HFF-Myc (cell line): ENCODE measurements around the gene TBC1D5.
"Not testable (repeated sequence)": the region's sequence is repeated elsewhere in the genome, so short reads cannot be mapped to it uniquely, and the experiment has no call there.

Experiments used
- DNase-seq: peaks from one replicate; pipeline ENCODE4 v3.0.0-alpha.2; 2011; ENCODE audit warnings: low read depth; ENCODE audit errors: extremely low read depth
- H3K4me3 ChIP-seq: replicated peaks from 2 replicates; pipeline ENCODE4 v1.5.1; 2011; ENCODE audit warnings: low read depth, mild to moderate bottlenecking, control low read depth, low read length
- CTCF ChIP-seq: IDR thresholded peaks from 2 replicates; pipeline ENCODE4 v1.5.1; 2012; ENCODE audit warnings: mild to moderate bottlenecking, low read depth, low read length, control low read depth; ENCODE audit errors: missing control alignments

TBC1D5 gene

GRCh38 chr3:17623464-17623863 lies 119.0 kb downstream of the TBC1D5 start:
- no peak overlapping the region for H3K4me3 ChIP-seq
- DNase-seq, result no peak
- TF ChIP-seq CTCF, result no peak

DNA sequence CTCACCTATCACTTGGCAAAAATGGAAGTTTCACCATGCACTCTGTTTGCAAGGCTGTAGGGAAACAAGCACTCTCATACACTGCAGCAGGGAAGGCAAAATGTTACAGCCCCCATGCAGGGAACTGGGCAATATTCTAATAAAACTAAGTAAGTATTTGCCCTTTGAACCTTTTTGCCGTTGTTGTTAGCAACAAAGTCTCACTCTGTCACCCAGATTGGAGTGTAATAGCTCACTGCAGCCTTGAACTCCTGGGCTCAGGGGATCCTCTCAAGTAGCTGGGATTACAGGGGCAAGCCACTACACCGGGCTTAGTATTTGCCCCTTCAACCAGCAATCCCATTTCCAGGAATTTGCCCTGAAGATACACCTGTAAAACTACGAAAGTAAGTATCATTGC lies 122.5 kb downstream of the TBC1D5 start:
- H3K4me3 ChIP-seq, result no peak overlapping the region
- DNase-seq, result no peak
- no peak for TF ChIP-seq CTCF

- H3K4me3 ChIP-seq, DNase-seq: not testable (repeated sequence)
These were observed 129.4 kb downstream of the TBC1D5 start for GRCh38 chr3:17613017-17613416.

DNA sequence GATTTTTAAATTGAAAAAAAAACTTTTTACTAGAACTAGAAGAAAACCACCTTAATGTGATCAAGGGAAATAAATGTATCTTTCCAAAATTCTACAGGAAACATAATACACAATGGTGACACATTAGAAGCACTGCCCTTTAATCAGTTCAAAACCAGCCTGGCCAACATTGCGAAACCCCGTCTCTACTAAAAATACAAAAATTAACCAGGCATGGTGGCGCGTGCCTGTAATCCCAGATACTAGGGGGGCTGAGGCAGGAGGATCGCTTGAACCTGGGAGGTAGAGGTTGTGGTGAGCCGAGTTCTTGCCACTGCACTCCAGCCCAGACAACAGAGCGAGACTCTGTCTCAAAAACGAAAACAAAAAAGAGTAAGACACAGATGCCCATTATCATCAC lies 134.5 kb downstream of the TBC1D5 start:
- no peak for TF ChIP-seq CTCF
- H3K4me3 ChIP-seq, result no peak overlapping the region
- DNase-seq, result no peak

DNA sequence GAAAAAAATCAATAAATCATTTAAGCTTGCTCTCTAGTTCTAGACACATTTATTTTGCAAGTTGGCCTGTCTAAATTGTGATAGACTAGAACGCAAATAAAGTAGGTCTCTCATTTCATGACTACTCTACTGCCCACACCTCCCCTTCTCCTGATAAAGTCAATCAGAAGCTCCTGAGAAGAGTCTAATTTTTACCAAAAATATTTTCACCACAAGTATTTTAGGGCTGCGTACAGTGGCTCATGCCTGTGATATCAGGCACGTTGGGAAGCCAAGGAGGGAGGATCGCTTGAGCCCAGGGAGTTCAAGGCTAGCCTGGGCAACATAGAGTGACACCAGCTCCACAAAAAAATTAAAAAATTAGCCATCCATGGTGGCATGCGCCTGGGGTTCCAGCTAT lies 136.5 kb downstream of the TBC1D5 start:
- H3K4me3 ChIP-seq, result no peak overlapping the region
- no peak for TF ChIP-seq CTCF
- DNase-seq, result no peak

DNA sequence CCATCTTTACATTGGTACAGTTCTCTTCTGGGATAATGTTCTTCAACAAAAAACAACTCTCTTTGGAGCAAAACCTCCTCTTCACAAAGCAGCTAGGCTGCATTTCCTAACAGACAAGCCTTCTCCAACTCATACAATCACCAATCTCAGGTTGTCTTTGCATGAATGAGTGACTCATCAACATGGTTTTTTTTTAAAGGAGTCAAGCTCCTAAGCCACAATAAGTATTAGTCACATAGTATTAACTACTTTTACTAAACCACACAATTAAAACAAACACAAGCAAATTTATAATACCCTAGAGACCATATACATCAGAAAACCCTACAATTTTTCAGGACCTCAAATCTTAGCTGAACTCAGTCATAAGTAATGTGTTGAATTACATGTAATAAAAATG lies 137.4 kb downstream of the TBC1D5 start:
- peak; percentile 35 for DNase-seq
- H3K4me3 ChIP-seq, result no peak overlapping the region
- TF ChIP-seq CTCF, result no peak

- H3K4me3 ChIP-seq, result no peak overlapping the region
- DNase-seq, result no peak
- TF ChIP-seq CTCF, result no peak
These were observed 140.3 kb downstream of the TBC1D5 start for GRCh38 chr3:17602126-17602525.
